PFSK-1 (cell line): ENCODE results near the gene KIF17.

Source experiments
- POLR2AphosphoS5 ChIP-seq: IDR thresholded peaks from 2 replicates; pipeline ENCODE4 v1.6.1; 2012; ENCODE audit warnings: low read depth, mild to moderate bottlenecking, control low read depth, low read length, moderate library complexity
- TAF1 ChIP-seq: IDR thresholded peaks from 2 replicates; pipeline ENCODE4 v1.6.1; 2012; ENCODE audit warnings: low read length, control low read depth, borderline replicate concordance; ENCODE audit not compliant: insufficient read depth

- TF ChIP-seq POLR2AphosphoS5 (no peak), TAF1 (no peak)
Measured at GRCh38 chr1:20699558-20699957, 18.2 kb downstream of the KIF17 start.
